Activated CD8-positive, alpha-beta memory T cell treated with anti-CD3 and anti-CD28 coated beads for 48 hours (primary cell): ENCODE measurements around the gene CFAP97D2.
A peak's percentile ranks its signal among the peaks of the same experiment; 100 is the strongest.
"Not testable (repeated sequence)": the region's sequence is repeated elsewhere in the genome, so short reads cannot be mapped to it uniquely, and the experiment has no call there.

Experiments used
- DNase-seq, 3 experiments: peaks; one replicate each; pipeline ENCODE4 v3.0.0-alpha.2; 2020; ENCODE audit warnings: low read depth in 2 of 3, low spot score in 2 of 3

CFAP97D2 gene

GRCh38 chr13:114179087-114179658, at the start of gene CFAP97D2:
TSS of gene CFAP97D2 (plus strand) at chr13:114179257. CDS start at chr13:114179331, 74 bp downstream.
- no peak for DNase-seq

- DNase-seq = no peak
Observed at GRCh38 chr13:114129649-114130062, 49.4 kb upstream of the CFAP97D2 start.

GRCh38 chr13:114130131-114130836, 48.8 kb upstream of the CFAP97D2 start:
- no peak for DNase-seq

GRCh38 chr13:114130837-114131582, 48.0 kb upstream of the CFAP97D2 start:
- DNase-seq = no peak

- no peak for DNase-seq
Observed at GRCh38 chr13:114131583-114132418, 47.3 kb upstream of the CFAP97D2 start.

GRCh38 chr13:114132419-114133121, 46.5 kb upstream of the CFAP97D2 start, which contains the start of gene RASA3:
TSS of gene RASA3 (minus strand) at chr13:114132623. CDS start at chr13:114132489, 134 bp downstream.
- DNase-seq = peak in 1 of 3 experiments; percentile 57

GRCh38 chr13:114133126-114133525, 45.9 kb upstream of the CFAP97D2 start:
- DNase-seq = not testable (repeated sequence)

- DNase-seq = not testable (repeated sequence)
Observed at GRCh38 chr13:114133552-114133951, 45.5 kb upstream of the CFAP97D2 start.

GRCh38 chr13:114134111-114134943, 44.7 kb upstream of the CFAP97D2 start:
- DNase-seq = no peak

GRCh38 chr13:114134944-114135610, 44.0 kb upstream of the CFAP97D2 start:
- DNase-seq = no peak

- DNase-seq = no peak
Observed at GRCh38 chr13:114135731-114136171, 43.3 kb upstream of the CFAP97D2 start.

GRCh38 chr13:114136576-114136975, 42.5 kb upstream of the CFAP97D2 start:
- no peak for DNase-seq

GRCh38 chr13:114140131-114140905, 38.7 kb upstream of the CFAP97D2 start:
- DNase-seq = no peak

GRCh38 chr13:114140906-114141250, 38.2 kb upstream of the CFAP97D2 start:
- DNase-seq = no peak

- no peak for DNase-seq
Observed at GRCh38 chr13:114141261-114141996, 37.6 kb upstream of the CFAP97D2 start.

- no peak for DNase-seq
Observed at GRCh38 chr13:114142137-114142550, 36.9 kb upstream of the CFAP97D2 start.

GRCh38 chr13:114142640-114143490, 36.2 kb upstream of the CFAP97D2 start:
- no peak for DNase-seq
